Omental fat pad (tissue), 4 donors: Measurements from ENCODE around the gene IBA57. TPM values are rescaled to one million over a fixed set of nuclear protein-coding genes. Genes with fewer than 3 reads are reported as not detected.
"Not testable (repeated sequence)": the region's sequence is repeated elsewhere in the genome, so short reads cannot be mapped to it uniquely, and the experiment has no call there.

ENCODE experiments used
- ATAC-seq: fragments of 150-250 bp; one replicate; pipeline ENCODE4 v1.9.1; 2016; ENCODE audit warnings: mild to moderate bottlenecking, moderate library complexity; ENCODE audit not compliant: low FRiP score
- DNase-seq: peaks from one replicate; pipeline ENCODE4 v3.0.0-alpha.2; 2019; ENCODE audit warnings: low spot score
- CTCF ChIP-seq, 3 donors: fragments of 450-650 bp; IDR thresholded peaks; one replicate each; pipeline ENCODE4 v1.5.1; 2016 to 2017; ENCODE audit warnings: antibody characterized with exemption in 3 of 3, mild to moderate bottlenecking in 3 of 3, moderate library complexity in 2 of 3
- total RNA-seq, 4 donors: library from RNA; depleted of rRNA; stranded (reverse); fragments of >200 nt; gene quantifications; one replicate each; pipeline ENCODE4 v1.1.0, GENCODE V29; 2016

IBA57 gene
- total RNA-seq, 4 donors from 2014 or later, result 5.1 to 7.6 (median 6.5) TPM

- DNase-seq (no peak), ATAC-seq (no peak)
- TF ChIP-seq CTCF (IDR thresholded peaks at IDR 0.05), result no peak
Observed at GRCh38 chr1:228185641-228185965, 20.0 kb downstream of the IBA57 start.

- not testable (repeated sequence) for DNase-seq, ATAC-seq
Observed at GRCh38 chr1:228188249-228188648, 22.6 kb downstream of the IBA57 start.

GRCh38 chr1:228190182-228190581, 24.6 kb downstream of the IBA57 start:
- ATAC-seq (no peak), DNase-seq (no peak)
- no peak for TF ChIP-seq CTCF (IDR thresholded peaks at IDR 0.05)

- no peak for TF ChIP-seq CTCF (IDR thresholded peaks at IDR 0.05)
- no peak for DNase-seq
Observed at GRCh38 chr1:228190778-228191177, 25.2 kb downstream of the IBA57 start.

GRCh38 chr1:228194436-228194835, 28.8 kb downstream of the IBA57 start:
- DNase-seq (no peak), ATAC-seq (no peak)
- TF ChIP-seq CTCF (IDR thresholded peaks at IDR 0.05), result no peak

More at GRCh38 chr1:228190778-228191177, 25.2 kb downstream of the IBA57 start:
- no peak for ATAC-seq

- DNase-seq, result no peak
- ATAC-seq, result no peak
- TF ChIP-seq CTCF (IDR thresholded peaks at IDR 0.05), result no peak
Observed at GRCh38 chr1:228194921-228195812, 29.6 kb downstream of the IBA57 start.

- DNase-seq (no peak), ATAC-seq (no peak)
- TF ChIP-seq CTCF (IDR thresholded peaks at IDR 0.05), result no peak
Observed at GRCh38 chr1:228197555-228198147, 32.0 kb downstream of the IBA57 start.
